VCaP (cell line): ENCODE data around the gene CRYL1.
A peak's percentile ranks its signal among the peaks of the same experiment; 100 is the strongest.

ENCODE experiments used
- H3K27ac ChIP-seq: fragments of 450-650 bp; 2 replicates; pipeline ENCODE4 v1.5.1; 2017
- TF ChIP-seq, protein P1 (sequence below): fragments of 450-650 bp; conservative IDR thresholded peaks from 2 replicates; pipeline ENCODE4 v1.5.1; 2017; ENCODE audit warnings: mild to moderate bottlenecking, moderate library complexity

CRYL1 gene

GRCh38 chr13:20491926-20492435, 33.7 kb downstream of the CRYL1 start:
- TF ChIP-seq, protein P1, sequence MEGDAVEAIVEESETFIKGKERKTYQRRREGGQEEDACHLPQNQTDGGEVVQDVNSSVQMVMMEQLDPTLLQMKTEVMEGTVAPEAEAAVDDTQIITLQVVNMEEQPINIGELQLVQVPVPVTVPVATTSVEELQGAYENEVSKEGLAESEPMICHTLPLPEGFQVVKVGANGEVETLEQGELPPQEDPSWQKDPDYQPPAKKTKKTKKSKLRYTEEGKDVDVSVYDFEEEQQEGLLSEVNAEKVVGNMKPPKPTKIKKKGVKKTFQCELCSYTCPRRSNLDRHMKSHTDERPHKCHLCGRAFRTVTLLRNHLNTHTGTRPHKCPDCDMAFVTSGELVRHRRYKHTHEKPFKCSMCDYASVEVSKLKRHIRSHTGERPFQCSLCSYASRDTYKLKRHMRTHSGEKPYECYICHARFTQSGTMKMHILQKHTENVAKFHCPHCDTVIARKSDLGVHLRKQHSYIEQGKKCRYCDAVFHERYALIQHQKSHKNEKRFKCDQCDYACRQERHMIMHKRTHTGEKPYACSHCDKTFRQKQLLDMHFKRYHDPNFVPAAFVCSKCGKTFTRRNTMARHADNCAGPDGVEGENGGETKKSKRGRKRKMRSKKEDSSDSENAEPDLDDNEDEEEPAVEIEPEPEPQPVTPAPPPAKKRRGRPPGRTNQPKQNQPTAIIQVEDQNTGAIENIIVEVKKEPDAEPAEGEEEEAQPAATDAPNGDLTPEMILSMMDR, result no peak
- H3K27ac ChIP-seq, result no peak overlapping the region

- TF ChIP-seq, protein P1, result peak; percentile 42
- H3K27ac ChIP-seq, result no peak overlapping the region
Observed at GRCh38 chr13:20489185-20489820, 36.4 kb downstream of the CRYL1 start.

DNA sequence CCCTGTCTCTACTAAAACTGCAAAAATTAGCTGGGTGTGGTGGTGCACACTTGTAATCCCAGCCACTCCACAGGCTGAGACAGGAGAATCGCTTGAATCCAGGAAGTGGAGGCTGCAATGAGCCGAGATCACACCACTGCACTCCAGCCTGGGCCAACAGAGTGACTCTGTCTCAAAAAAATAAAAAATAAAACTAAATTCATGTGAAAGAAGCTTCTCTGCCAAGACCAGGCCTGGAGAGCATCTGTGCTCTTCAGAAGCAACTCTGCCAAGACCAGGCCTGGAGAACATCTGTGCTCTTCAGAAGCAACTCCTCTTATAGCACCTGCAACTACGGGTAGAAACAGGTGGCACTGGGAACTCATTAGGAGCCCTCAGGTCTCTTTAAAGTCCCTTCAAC, 37.7 kb downstream of the CRYL1 start:
- H3K27ac ChIP-seq, result no peak overlapping the region
- TF ChIP-seq, protein P1, result no peak

- TF ChIP-seq, protein P1, result no peak
- H3K27ac ChIP-seq, result no peak overlapping the region
Observed at GRCh38 chr13:20482787-20483186, 42.9 kb downstream of the CRYL1 start.

GRCh38 chr13:20482275-20482761, 43.3 kb downstream of the CRYL1 start:
- TF ChIP-seq, protein P1, result no peak
- no peak overlapping the region for H3K27ac ChIP-seq

- TF ChIP-seq, protein P1, result no peak
- H3K27ac ChIP-seq, result no peak overlapping the region
Observed at GRCh38 chr13:20477394-20477793, 48.3 kb downstream of the CRYL1 start.

GRCh38 chr13:20475927-20476691, 49.5 kb downstream of the CRYL1 start:
- H3K27ac ChIP-seq, result no peak overlapping the region
- TF ChIP-seq, protein P1, result no peak
